RWPE2 (cell line): ENCODE results near the gene TRAF7.

Source experiments
- ATAC-seq: fragments of 200-7000 bp; cut with Tn5 transposase; 3 replicates; pipeline ENCODE4 v1.9.1; 2021; ENCODE audit warnings: low read depth
- DNase-seq: peaks from one replicate; pipeline ENCODE4 v3.0.0-alpha.2; 2020; ENCODE audit warnings: low spot score
- H3K27ac ChIP-seq: fragments of 450-650 bp; 2 replicates; pipeline ENCODE4 v1.5.1; 2017; ENCODE audit warnings: mild to moderate bottlenecking; ENCODE audit not compliant: poor library complexity, severe bottlenecking
- H3K27me3 ChIP-seq: fragments of 250-450 bp; sonication (Bioruptor Pico); 2 replicates; pipeline ENCODE4 v1.5.1; 2021; ENCODE audit warnings: mild to moderate bottlenecking, moderate library complexity; ENCODE audit not compliant: insufficient read depth, poor library complexity, severe bottlenecking
- H3K36me3 ChIP-seq: fragments of 250-450 bp; sonication (Bioruptor Pico); 2 replicates; pipeline ENCODE4 v1.5.1; 2020; ENCODE audit warnings: low read depth, mild to moderate bottlenecking, moderate library complexity
- H3K4me1 ChIP-seq: fragments of 250-450 bp; sonication (Bioruptor Pico); 2 replicates; pipeline ENCODE4 v1.5.1; 2021; ENCODE audit warnings: mild to moderate bottlenecking, moderate library complexity; ENCODE audit not compliant: insufficient read depth, poor library complexity, severe bottlenecking
- H3K4me3 ChIP-seq: fragments of 250-450 bp; sonication (Bioruptor Pico); 2 replicates; pipeline ENCODE4 v1.5.1; 2021; ENCODE audit warnings: mild to moderate bottlenecking, moderate library complexity; ENCODE audit not compliant: severe bottlenecking
- H3K9me3 ChIP-seq: fragments of 250-450 bp; sonication (Bioruptor Pico); 2 replicates; pipeline ENCODE4 v1.5.1; 2021; ENCODE audit warnings: mild to moderate bottlenecking, moderate library complexity; ENCODE audit not compliant: severe bottlenecking
- TF ChIP-seq, protein P1 (sequence below): fragments of 450-650 bp; IDR thresholded peaks from one replicate; pipeline ENCODE4 v1.5.1; 2017; ENCODE audit warnings: mild to moderate bottlenecking, moderate library complexity; ENCODE audit not compliant: poor library complexity, severe bottlenecking

Gene TRAF7

DNA sequence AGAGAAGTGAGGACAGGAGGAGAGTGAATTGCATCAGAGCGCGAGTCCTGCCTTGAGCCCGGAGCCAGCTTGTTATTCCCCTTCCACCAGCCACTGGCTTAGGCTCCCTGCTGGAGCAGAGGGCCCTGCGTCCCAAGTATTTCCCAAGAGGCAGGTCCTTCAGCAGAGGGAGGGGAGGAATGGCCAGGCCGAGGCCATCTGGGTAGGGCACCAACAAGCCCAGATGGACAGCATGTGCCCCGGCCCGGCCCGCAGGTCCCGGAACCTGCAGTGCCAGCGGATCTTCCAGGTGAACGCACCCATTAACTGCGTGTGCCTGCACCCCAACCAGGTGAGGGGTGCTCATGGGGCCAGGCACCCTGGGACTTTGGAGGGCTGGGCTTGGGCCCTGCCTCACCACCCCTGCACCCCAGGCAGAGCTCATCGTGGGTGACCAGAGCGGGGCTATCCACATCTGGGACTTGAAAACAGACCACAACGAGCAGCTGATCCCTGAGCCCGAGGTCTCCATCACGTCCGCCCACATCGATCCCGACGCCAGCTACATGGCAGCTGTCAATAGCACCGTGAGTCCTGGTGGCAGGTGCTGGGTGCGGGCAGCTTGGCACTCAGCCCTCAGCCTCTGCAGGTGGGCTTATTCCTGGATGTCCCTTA, 51.3 kb downstream of the TRAF7 start:
- H3K4me3 ChIP-seq: no peak overlapping the region
- peak overlapping the region; percentile 68 for H3K27ac ChIP-seq
- no peaks in the 10 kb centered on the region for H3K9me3 ChIP-seq
- TF ChIP-seq, protein P1, sequence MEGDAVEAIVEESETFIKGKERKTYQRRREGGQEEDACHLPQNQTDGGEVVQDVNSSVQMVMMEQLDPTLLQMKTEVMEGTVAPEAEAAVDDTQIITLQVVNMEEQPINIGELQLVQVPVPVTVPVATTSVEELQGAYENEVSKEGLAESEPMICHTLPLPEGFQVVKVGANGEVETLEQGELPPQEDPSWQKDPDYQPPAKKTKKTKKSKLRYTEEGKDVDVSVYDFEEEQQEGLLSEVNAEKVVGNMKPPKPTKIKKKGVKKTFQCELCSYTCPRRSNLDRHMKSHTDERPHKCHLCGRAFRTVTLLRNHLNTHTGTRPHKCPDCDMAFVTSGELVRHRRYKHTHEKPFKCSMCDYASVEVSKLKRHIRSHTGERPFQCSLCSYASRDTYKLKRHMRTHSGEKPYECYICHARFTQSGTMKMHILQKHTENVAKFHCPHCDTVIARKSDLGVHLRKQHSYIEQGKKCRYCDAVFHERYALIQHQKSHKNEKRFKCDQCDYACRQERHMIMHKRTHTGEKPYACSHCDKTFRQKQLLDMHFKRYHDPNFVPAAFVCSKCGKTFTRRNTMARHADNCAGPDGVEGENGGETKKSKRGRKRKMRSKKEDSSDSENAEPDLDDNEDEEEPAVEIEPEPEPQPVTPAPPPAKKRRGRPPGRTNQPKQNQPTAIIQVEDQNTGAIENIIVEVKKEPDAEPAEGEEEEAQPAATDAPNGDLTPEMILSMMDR: no peak
- H3K27me3 ChIP-seq: no peaks in the 10 kb centered on the region
- peaks cover 26% of the 10 kb centered on the region for H3K36me3 ChIP-seq
- no peaks in the 10 kb centered on the region for H3K4me1 ChIP-seq
- DNase-seq (peak; percentile 58), ATAC-seq (no peak)

DNA sequence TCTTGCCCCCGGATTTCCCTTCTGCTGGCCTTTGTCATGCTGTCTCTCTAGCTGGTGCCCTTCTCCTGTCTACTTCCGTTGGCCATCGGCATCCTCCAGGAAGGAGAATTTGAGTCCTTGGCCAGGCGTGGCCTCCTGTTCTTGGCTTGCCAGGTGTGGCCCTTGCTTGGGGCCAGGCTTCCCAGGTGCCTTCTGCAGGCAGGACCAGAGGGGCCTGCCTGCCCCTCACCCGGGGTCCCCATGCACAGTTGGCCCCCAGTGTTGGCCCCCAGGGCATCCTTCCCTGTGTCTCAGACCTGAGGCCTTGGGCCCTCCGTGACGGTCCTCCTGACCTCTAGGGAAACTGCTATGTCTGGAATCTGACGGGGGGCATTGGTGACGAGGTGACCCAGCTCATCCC, 52.3 kb downstream of the TRAF7 start:
- no peaks in the 10 kb centered on the region for H3K27me3 ChIP-seq
- no peak for ATAC-seq
- peaks cover 36% of the 10 kb centered on the region for H3K36me3 ChIP-seq
- TF ChIP-seq, protein P1: no peak
- no peak for DNase-seq
- H3K9me3 ChIP-seq: no peaks in the 10 kb centered on the region
- H3K4me3 ChIP-seq: no peak overlapping the region
- no peak overlapping the region for H3K27ac ChIP-seq
- peaks cover 8% of the 10 kb centered on the region for H3K4me1 ChIP-seq

DNA sequence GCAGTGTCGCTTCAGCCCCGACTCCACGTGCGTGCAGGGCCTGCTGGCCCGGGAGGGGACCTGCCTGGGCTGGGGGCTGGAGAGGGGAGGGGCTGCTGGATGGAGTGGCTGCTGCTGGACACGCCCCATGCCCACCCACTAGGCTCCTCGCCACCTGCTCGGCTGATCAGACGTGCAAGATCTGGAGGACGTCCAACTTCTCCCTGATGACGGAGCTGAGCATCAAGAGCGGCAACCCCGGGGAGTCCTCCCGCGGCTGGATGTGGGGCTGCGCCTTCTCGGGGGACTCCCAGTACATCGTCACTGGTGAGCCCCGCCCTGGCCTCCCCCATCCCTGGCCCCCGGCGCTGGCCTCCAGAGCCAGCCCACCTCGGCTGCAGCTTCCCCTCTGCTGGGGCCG, 52.7 kb downstream of the TRAF7 start:
- no peaks in the 10 kb centered on the region for H3K9me3 ChIP-seq
- H3K36me3 ChIP-seq: peaks cover 40% of the 10 kb centered on the region
- ATAC-seq (no peak), DNase-seq (peak; percentile 57)
- H3K27me3 ChIP-seq: no peaks in the 10 kb centered on the region
- H3K4me1 ChIP-seq: peaks cover 8% of the 10 kb centered on the region
- H3K4me3 ChIP-seq: no peak overlapping the region
- TF ChIP-seq, protein P1: no peak
- H3K27ac ChIP-seq: no peak overlapping the region

GRCh38 chr16:2208772-2209171, 53.2 kb downstream of the TRAF7 start:
- DNase-seq (peak; percentile 66), ATAC-seq (no peak)
- H3K27ac ChIP-seq: no peak overlapping the region
- no peak overlapping the region for H3K4me3 ChIP-seq
- peaks cover 44% of the 10 kb centered on the region for H3K36me3 ChIP-seq
- H3K27me3 ChIP-seq: no peaks in the 10 kb centered on the region
- H3K9me3 ChIP-seq: no peaks in the 10 kb centered on the region
- TF ChIP-seq, protein P1: no peak
- H3K4me1 ChIP-seq: peaks cover 8% of the 10 kb centered on the region

GRCh38 chr16:2209258-2210008, 53.9 kb downstream of the TRAF7 start:
- Histone ChIP-seq H3K4me1 (peaks cover 8% of the 10 kb centered on the region), H3K9me3 (no peaks in the 10 kb centered on the region), H3K36me3 (peaks cover 44% of the 10 kb centered on the region), H3K27ac (no peak overlapping the region), H3K27me3 (no peaks in the 10 kb centered on the region), H3K4me3 (no peak overlapping the region)
- DNase-seq (peak; percentile 63), ATAC-seq (no peak)
- TF ChIP-seq, protein P1: no peak
